Suprapubic skin (tissue), 4 donors: Measurements from ENCODE around the gene CAMTA1. TPM values are rescaled to one million over a fixed set of nuclear protein-coding genes. Genes with fewer than 3 reads are reported as not detected.

Experiments used
- DNase-seq, 2 donors: peaks; one replicate each; pipeline ENCODE4 v3.0.0-alpha.2; 2019; ENCODE audit warnings: low spot score in 2 of 2
- H3K27ac ChIP-seq: fragments of 200-600 bp; sonication (generic); one replicate; pipeline ENCODE4 v1.5.1; 2019
- H3K27me3 ChIP-seq: fragments of 200-600 bp; sonication (generic); one replicate; pipeline ENCODE4 v1.5.1; 2019
- H3K36me3 ChIP-seq: fragments of 200-600 bp; sonication (generic); one replicate; pipeline ENCODE4 v1.5.1; 2019
- H3K4me1 ChIP-seq: fragments of 200-600 bp; sonication (generic); one replicate; pipeline ENCODE4 v1.5.1; 2019
- H3K4me3 ChIP-seq: fragments of 200-600 bp; sonication (generic); one replicate; pipeline ENCODE4 v1.5.1; 2019; ENCODE audit warnings: mild to moderate bottlenecking
- H3K9me3 ChIP-seq: fragments of 200-600 bp; sonication (generic); one replicate; pipeline ENCODE4 v1.5.1; 2019
- EP300 ChIP-seq: sonication (generic); formaldehyde crosslinking; IDR thresholded peaks from one replicate; pipeline ENCODE4 v1.6.1; 2017; ENCODE audit warnings: antibody characterized with exemption
- POLR2A ChIP-seq, 2 donors: fragments of 450-650 bp; IDR thresholded peaks; one replicate each; pipeline ENCODE4 v1.6.1; 2017; ENCODE audit warnings: antibody characterized with exemption in 2 of 2, mild to moderate bottlenecking in 2 of 2, moderate library complexity in 2 of 2
- POLR2AphosphoS5 ChIP-seq, 3 donors: sonication (generic); formaldehyde crosslinking; IDR thresholded peaks; one replicate each; pipeline ENCODE4 v1.6.1; 2017; ENCODE audit warnings: antibody characterized with exemption in 3 of 3
- WGBS: methylation state at CpG from one replicate; pipeline ENCODE4 v1.1.5; 2018; 5-methylcytosine and 5-hydroxymethylcytosine counted together
- total RNA-seq, 4 donors: library from RNA; depleted of rRNA; stranded (reverse); fragments of >200 nt; gene quantifications; one replicate each; pipeline ENCODE4 v1.1.0, GENCODE V29; 2016
- TF ChIP-seq, protein P1 (sequence below), 2 donors: fragments of 200-600 bp in 1 of 2; fragments of 450-650 bp in 1 of 2; sonication (generic) in 1 of 2; IDR thresholded peaks; one replicate each; pipeline ENCODE4 v1.5.1; 2016 to 2019; ENCODE audit warnings: antibody characterized with exemption in 2 of 2, mild to moderate bottlenecking in 1 of 2, moderate library complexity in 1 of 2

Gene CAMTA1
- total RNA-seq, 4 donors from 2014 or later: 40.4 to 54.1 (median 46.6) TPM

DNA sequence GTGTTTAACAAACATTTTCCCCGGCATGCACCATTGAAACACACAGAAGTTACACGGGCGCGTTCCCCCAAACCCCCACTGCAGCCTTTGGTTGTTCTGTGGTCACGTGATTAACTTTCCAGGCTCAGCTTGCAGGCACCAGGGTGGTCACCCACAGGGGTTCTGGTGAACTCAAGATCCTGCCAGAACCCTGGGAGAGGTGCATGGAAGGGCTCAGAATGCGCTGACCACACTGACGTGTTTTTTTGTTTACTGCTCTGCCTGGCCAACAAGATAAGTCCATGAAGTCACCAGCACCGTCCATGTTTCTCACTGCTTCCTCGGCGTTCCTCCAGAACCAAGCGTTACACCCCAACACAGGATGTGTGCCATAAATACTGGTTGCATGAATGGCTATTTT lies 756.4 kb downstream of the CAMTA1 start:
- 78% methylated on average over 11 of the region's 11 CpGs for WGBS
- Histone ChIP-seq H3K27ac (no peak overlapping the region), H3K9me3 (no peaks in the 10 kb centered on the region), H3K36me3 (no peaks in the 10 kb centered on the region), H3K4me3 (no peak overlapping the region), H3K4me1 (peaks cover 3% of the 10 kb centered on the region), H3K27me3 (peaks cover 15% of the 10 kb centered on the region)
- DNase-seq: no peak
- TF ChIP-seq, protein P1, sequence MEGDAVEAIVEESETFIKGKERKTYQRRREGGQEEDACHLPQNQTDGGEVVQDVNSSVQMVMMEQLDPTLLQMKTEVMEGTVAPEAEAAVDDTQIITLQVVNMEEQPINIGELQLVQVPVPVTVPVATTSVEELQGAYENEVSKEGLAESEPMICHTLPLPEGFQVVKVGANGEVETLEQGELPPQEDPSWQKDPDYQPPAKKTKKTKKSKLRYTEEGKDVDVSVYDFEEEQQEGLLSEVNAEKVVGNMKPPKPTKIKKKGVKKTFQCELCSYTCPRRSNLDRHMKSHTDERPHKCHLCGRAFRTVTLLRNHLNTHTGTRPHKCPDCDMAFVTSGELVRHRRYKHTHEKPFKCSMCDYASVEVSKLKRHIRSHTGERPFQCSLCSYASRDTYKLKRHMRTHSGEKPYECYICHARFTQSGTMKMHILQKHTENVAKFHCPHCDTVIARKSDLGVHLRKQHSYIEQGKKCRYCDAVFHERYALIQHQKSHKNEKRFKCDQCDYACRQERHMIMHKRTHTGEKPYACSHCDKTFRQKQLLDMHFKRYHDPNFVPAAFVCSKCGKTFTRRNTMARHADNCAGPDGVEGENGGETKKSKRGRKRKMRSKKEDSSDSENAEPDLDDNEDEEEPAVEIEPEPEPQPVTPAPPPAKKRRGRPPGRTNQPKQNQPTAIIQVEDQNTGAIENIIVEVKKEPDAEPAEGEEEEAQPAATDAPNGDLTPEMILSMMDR (IDR thresholded peaks at IDR 0.05): no peak
- TF ChIP-seq POLR2AphosphoS5 (IDR thresholded peaks at IDR 0.05) (no peak), POLR2A (IDR thresholded peaks at IDR 0.05) (no peak), EP300 (no peak)

DNA sequence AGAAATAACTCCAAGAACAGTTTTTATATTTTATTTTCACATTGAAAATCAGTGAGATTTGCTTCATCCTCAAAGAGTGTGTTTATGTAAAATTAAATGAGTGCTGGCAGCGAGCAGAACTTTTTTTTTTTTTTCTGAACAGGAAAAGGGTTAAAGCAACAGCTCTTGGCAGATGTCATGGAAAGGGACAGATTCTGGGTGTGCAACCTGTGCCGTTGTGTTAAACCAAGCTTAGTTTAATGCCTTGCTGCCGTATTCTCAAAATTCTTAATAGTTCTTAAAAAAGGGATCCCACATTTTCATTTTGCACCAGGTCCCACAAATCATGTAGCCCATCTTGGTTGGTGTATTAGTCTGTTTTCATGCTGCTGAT lies 758.5 kb downstream of the CAMTA1 start:
- WGBS: 51% methylated on average over 3 of the region's 3 CpGs
- Histone ChIP-seq H3K27ac (no peak overlapping the region), H3K4me1 (peaks cover 3% of the 10 kb centered on the region)

DNA sequence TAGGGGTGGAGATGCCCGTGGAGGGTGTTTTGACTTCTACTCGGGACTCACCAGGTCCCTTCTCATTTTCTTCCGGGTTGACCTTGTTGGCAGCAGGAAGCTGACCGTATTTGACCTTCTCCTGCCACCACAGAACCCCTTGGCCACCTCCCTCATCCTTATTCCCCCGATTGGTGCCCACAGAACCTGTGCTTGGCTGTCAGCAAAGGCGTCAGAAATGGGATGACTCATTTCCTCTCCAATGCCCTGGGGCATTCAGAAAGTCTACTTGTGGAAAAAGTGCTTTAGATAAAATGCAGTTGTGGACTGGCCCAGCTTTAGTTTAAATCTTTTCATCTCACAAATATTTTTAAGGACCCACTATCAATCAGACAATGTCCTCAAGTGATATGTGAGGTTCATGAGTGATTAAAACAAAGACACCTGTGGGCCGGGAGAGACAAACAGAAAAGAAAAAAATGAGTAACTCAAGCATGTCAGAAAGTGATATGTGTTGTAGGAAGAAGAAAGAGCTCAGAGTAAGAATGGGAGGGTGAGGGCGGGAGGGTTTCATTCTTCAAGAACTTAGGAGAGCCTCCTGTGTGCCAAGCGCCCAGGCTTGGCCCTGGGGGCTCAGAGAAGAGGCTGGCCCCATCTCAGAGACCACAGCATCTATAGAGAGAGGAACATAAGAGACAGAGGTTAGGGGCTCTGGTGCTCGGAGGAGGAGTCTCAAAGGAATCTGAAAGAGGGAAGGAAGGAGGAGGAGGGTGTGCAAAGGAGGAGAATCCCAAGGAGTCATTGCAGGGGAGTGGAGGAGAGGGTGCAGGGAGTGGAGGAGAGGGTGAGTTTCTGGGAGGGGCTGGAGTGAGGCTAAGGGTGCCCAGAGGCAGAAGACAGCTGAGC lies 764.3 kb downstream of the CAMTA1 start:
- Histone ChIP-seq H3K27ac (no peak overlapping the region), H3K4me1 (peaks cover 20% of the 10 kb centered on the region), H3K4me3 (no peak overlapping the region), H3K9me3 (no peaks in the 10 kb centered on the region), H3K36me3 (no peaks in the 10 kb centered on the region), H3K27me3 (peaks cover 5% of the 10 kb centered on the region)
- TF ChIP-seq POLR2A (IDR thresholded peaks at IDR 0.05) (no peak), POLR2AphosphoS5 (IDR thresholded peaks at IDR 0.05) (no peak), EP300 (no peak)
- TF ChIP-seq, protein P1 (IDR thresholded peaks at IDR 0.05): no peak
- 22% methylated on average over 5 of the region's 10 CpGs for WGBS
- DNase-seq: no peak

More for the DNA sequence above, 758.5 kb downstream of the CAMTA1 start:
- Histone ChIP-seq H3K4me3 (no peak overlapping the region), H3K9me3 (no peaks in the 10 kb centered on the region), H3K27me3 (peaks cover 7% of the 10 kb centered on the region), H3K36me3 (no peaks in the 10 kb centered on the region)
- TF ChIP-seq EP300 (no peak), POLR2A (IDR thresholded peaks at IDR 0.05) (no peak), POLR2AphosphoS5 (IDR thresholded peaks at IDR 0.05) (no peak)
- TF ChIP-seq, protein P1 (IDR thresholded peaks at IDR 0.05): no peak
- no peak for DNase-seq

DNA sequence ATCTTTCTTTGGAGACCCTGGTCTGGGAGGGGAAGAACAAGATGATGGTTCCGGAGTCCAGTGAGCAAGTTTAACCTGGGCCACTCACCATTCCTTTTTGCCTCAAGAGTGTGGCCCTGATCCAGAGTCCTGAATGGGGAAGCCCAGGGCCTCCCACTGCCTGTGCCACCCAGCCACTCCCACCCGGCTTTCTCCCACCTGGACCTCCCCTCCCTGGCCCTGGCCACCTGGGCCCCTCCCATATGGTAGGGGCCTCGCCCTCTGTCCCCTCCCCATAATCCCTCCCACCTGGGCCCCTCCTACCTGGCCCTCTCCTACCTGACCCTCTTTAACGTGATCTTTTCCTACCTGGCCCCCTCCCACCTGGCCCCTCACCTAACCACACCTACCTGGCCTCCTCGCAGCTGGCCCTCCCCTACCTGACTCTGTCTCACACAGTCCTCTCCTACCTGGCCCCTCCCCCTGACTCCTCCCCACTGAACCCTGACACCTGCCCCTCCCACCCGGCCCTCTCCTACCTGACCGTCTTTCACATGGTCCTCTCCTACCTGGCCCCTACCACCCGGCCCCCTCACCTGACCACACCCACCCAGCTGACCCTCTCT lies 765.1 kb downstream of the CAMTA1 start:
- peaks cover 20% of the 10 kb centered on the region for H3K4me1 ChIP-seq
- no peaks in the 10 kb centered on the region for H3K36me3 ChIP-seq
- no peak overlapping the region for H3K27ac ChIP-seq
- TF ChIP-seq, protein P1 (IDR thresholded peaks at IDR 0.05): no peak
- TF ChIP-seq POLR2A (IDR thresholded peaks at IDR 0.05): no peak
- no peak for TF ChIP-seq EP300
- no peak for TF ChIP-seq POLR2AphosphoS5 (IDR thresholded peaks at IDR 0.05)
- no peak for DNase-seq
- H3K9me3 ChIP-seq: no peaks in the 10 kb centered on the region
- H3K27me3 ChIP-seq: peaks cover 4% of the 10 kb centered on the region
- 63% methylated on average over 8 of the region's 8 CpGs for WGBS
- H3K4me3 ChIP-seq: no peak overlapping the region

DNA sequence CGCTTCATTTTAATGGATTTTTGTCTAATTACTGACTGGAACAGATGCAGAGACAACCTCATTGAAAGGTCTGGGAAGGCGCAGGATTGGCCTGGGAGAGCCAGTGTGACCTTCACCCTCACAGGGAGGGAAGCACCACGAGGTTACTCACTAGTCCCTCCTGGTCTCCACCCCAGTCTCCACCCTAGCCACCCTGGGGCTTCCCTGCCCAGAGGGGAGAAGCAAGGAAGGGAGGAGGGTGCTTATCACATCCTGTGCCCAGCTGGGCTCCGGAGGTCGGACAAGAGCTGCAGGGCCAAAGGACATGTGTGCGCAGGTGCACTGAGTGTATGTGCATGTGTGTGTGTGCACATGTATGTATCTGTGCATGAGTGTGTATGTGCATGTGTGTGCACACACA lies 765.7 kb downstream of the CAMTA1 start:
- TF ChIP-seq POLR2AphosphoS5 (IDR thresholded peaks at IDR 0.05): no peak
- TF ChIP-seq, protein P1 (IDR thresholded peaks at IDR 0.05): no peak
- TF ChIP-seq EP300: no peak
- no peak for TF ChIP-seq POLR2A (IDR thresholded peaks at IDR 0.05)
- no peak for DNase-seq
- H3K9me3 ChIP-seq: no peaks in the 10 kb centered on the region
- H3K27ac ChIP-seq: no peak overlapping the region
- peaks cover 2% of the 10 kb centered on the region for H3K27me3 ChIP-seq
- peaks cover 20% of the 10 kb centered on the region for H3K4me1 ChIP-seq
- WGBS: 66% methylated on average over 6 of the region's 6 CpGs
- H3K4me3 ChIP-seq: no peak overlapping the region
- no peaks in the 10 kb centered on the region for H3K36me3 ChIP-seq
